ENCODE data around the gene IPCEF1. TPM values are rescaled to one million over a fixed set of nuclear protein-coding genes. Genes with fewer than 3 reads are reported as not detected.

Gene IPCEF1
- total and polyA plus RNA-seq, 2 of the 8 experiments (the other 6 are each of a cell fraction or from before 2014, with no cell fraction given): 0.41 to 0.78 TPM

- 88% methylated on average over 4 of the region's 4 CpGs; no CpG with 5 or more reads in 1 of the 2 experiments for WGBS, 2 experiments (ENCODE audit: extremely low coverage in 1 of 2, insufficient coverage in 1 of 2, insufficient read length in 1 of 2, insufficient replicate concordance in 2 of 2, low coverage in 1 of 2, low lambda C conversion rate in 2 of 2, missing lambda C conversion rate in 1 of 2)
- no peak overlapping the region for H3K18ac ChIP-seq (ENCODE audit: extremely low read depth, low read length)
- no peaks in the 10 kb centered on the region for H3K79me1 ChIP-seq (ENCODE audit: low read depth, low read length)
- no peak overlapping the region for H3K4me3 ChIP-seq (ENCODE audit: extremely low read depth in 1 of 4, insufficient read depth in 2 of 4, low read depth in 3 of 4, low read length in 4 of 4)
- H2BK120ac ChIP-seq (replicated peaks; ENCODE audit: low read depth, low read length): no peak overlapping the region
- H3K14ac ChIP-seq (ENCODE audit: insufficient read length): no peak overlapping the region
- no peak overlapping the region for H2BK15ac ChIP-seq (ENCODE audit: low read length)
- ChIA-PET CTCF (ENCODE audit: partially characterized antibody) (interaction anchor here (1.2 to 5.2 kb wide), 5 partner anchors 9 to 289 kb away, joined by 3 to 30 read pairs (median 3); no protein-coding TSS in a partner anchor), POLR2A (ENCODE audit: partially characterized antibody) (no interaction called here)
- no peak overlapping the region for H3K23ac ChIP-seq (ENCODE audit: insufficient read length)
- FAIRE-seq (no peak), DNase-seq (ENCODE audit: low read depth in 1 of 2, low spot score in 2 of 2) (no peak)
- no peak overlapping the region for H3K4ac ChIP-seq (replicated peaks; ENCODE audit: insufficient read length, low read depth, low read length)
- no peak overlapping the region for H2AK5ac ChIP-seq (ENCODE audit: low read depth, low read length)
- no peak overlapping the region for H2BK20ac ChIP-seq (ENCODE audit: low read length)
- H3K79me2 ChIP-seq (ENCODE audit: control insufficient read depth in 1 of 2, insufficient read depth in 2 of 2, low read length in 2 of 2): no peaks in the 10 kb centered on the region
- H3K4me2 ChIP-seq (ENCODE audit: insufficient read depth in 1 of 2, low read depth in 2 of 2, low read length in 2 of 2): no peak overlapping the region
- no peak overlapping the region for H2BK5ac ChIP-seq (ENCODE audit: low read depth, low read length)
- H2AFZ ChIP-seq (ENCODE audit: low read length): no peak overlapping the region
- H3K36me3 ChIP-seq (ENCODE audit: control insufficient read depth in 2 of 4, insufficient read depth in 4 of 4, low read length in 3 of 4): no peaks in the 10 kb centered on the region
- no peak overlapping the region for H4K8ac ChIP-seq (ENCODE audit: extremely low read depth, insufficient read depth, low read length)
- no peaks in the 10 kb centered on the region for H3K4me1 ChIP-seq (replicated peaks in 1 of 4; ENCODE audit: control insufficient read depth in 3 of 4, insufficient read depth in 4 of 4, low read length in 3 of 4)
- no peaks in the 10 kb centered on the region for H3K23me2 ChIP-seq (ENCODE audit: low read depth, low read length)
- H3K27ac ChIP-seq (ENCODE audit: low read depth, low read length): no peak overlapping the region
- no peak overlapping the region for H4K5ac ChIP-seq (ENCODE audit: insufficient read length, low read depth, low read length)
- no peaks in the 10 kb centered on the region for H4K20me1 ChIP-seq (replicated peaks in 1 of 2; ENCODE audit: control insufficient read depth in 1 of 2, insufficient read depth in 2 of 2, low read length in 2 of 2)
- H3K9ac ChIP-seq (replicated peaks in 1 of 4; ENCODE audit: extremely low read depth in 1 of 4, low read depth in 3 of 4, low read length in 3 of 4): no peak overlapping the region
- H3K9me3 ChIP-seq (ENCODE audit: insufficient read depth in 2 of 2, low read depth in 1 of 2, low read length in 1 of 2): peaks cover 9 to 12% of the 10 kb centered on the region in 2 experiments
- no peak overlapping the region for H2BK12ac ChIP-seq (ENCODE audit: low read depth, low read length)
- H3K56ac ChIP-seq (replicated peaks; ENCODE audit: insufficient read length, low read depth, low read length): no peak overlapping the region
- H3K27me3 ChIP-seq (replicated peaks in 1 of 4; ENCODE audit: control insufficient read depth in 3 of 4, extremely low read depth in 1 of 4, insufficient read depth in 3 of 4, low read length in 3 of 4): no peaks in the 10 kb centered on the region
- no peak overlapping the region for H4K91ac ChIP-seq (replicated peaks; ENCODE audit: insufficient read length, low read length)
- TF ChIP-seq SRF (IDR thresholded peaks at IDR 0.05; ENCODE audit: low read depth, low read length): no peak
Observed at GRCh38 chr6:154157082-154157481, 199.5 kb downstream of the IPCEF1 start.
